H9 (cell line): Measurements from ENCODE around the gene DPF3. TPM values are rescaled to one million over a fixed set of nuclear protein-coding genes. Genes with fewer than 3 reads are reported as not detected.

Source experiments
- DNase-seq: peaks from one replicate; pipeline ENCODE4 v3.0.0-alpha.2; 2017
- H2AFZ ChIP-seq: one replicate; pipeline ENCODE4 v1.6.1; 2013; ENCODE audit warnings: mild to moderate bottlenecking, low read length, control low read depth, moderate library complexity
- H2AK5ac ChIP-seq: 2 replicates; pipeline ENCODE4 v1.6.1; 2013; ENCODE audit warnings: low read length, control low read depth, mixed read lengths; ENCODE audit not compliant: insufficient read length
- H2BK120ac ChIP-seq: one replicate; pipeline ENCODE4 v1.6.1; 2013; ENCODE audit warnings: low read depth, mild to moderate bottlenecking, low read length, control low read depth, inconsistent platforms; ENCODE audit not compliant: poor library complexity, severe bottlenecking
- H2BK12ac ChIP-seq: 2 replicates; pipeline ENCODE4 v1.6.1; 2013; ENCODE audit warnings: low read length, control low read depth, mixed read lengths, low read depth; ENCODE audit not compliant: insufficient read length
- H2BK15ac ChIP-seq: 2 replicates; pipeline ENCODE4 v1.6.1; 2013; ENCODE audit warnings: low read depth, low read length, control low read depth
- H2BK20ac ChIP-seq: one replicate; pipeline ENCODE4 v1.6.1; 2013; ENCODE audit warnings: low read depth, mild to moderate bottlenecking, low read length, control low read depth, inconsistent platforms; ENCODE audit not compliant: poor library complexity, severe bottlenecking
- H2BK5ac ChIP-seq: 2 replicates; pipeline ENCODE4 v1.6.1; 2013; ENCODE audit warnings: low read length, control low read depth, mixed read lengths; ENCODE audit not compliant: insufficient read length
- H3K14ac ChIP-seq: 2 replicates; pipeline ENCODE4 v1.6.1; 2013; ENCODE audit warnings: low read length, control low read depth; ENCODE audit not compliant: insufficient read depth
- H3K18ac ChIP-seq: 2 replicates; pipeline ENCODE4 v1.6.1; 2013; ENCODE audit warnings: low read depth, mild to moderate bottlenecking, mixed read lengths, low read length, control low read depth; ENCODE audit not compliant: insufficient read length
- H3K23ac ChIP-seq: 2 replicates; pipeline ENCODE4 v1.6.1; 2013; ENCODE audit warnings: low read length, control low read depth, mixed read lengths, low read depth; ENCODE audit not compliant: insufficient read length
- H3K23me2 ChIP-seq: 2 replicates; pipeline ENCODE4 v1.6.1; 2013; ENCODE audit warnings: low read depth, mild to moderate bottlenecking, mixed read lengths, low read length, control low read depth; ENCODE audit not compliant: insufficient read length, poor library complexity, severe bottlenecking
- H3K27ac ChIP-seq: 2 replicates; pipeline ENCODE4 v1.5.1; 2013; ENCODE audit warnings: low read length, control low read depth, mixed read lengths, low read depth; ENCODE audit not compliant: insufficient read length
- H3K27me3 ChIP-seq: 2 replicates; pipeline ENCODE4 v1.6.1; 2013; ENCODE audit warnings: low read length, control low read depth, inconsistent platforms; ENCODE audit not compliant: insufficient read depth
- H3K4ac ChIP-seq: 2 replicates; pipeline ENCODE4 v1.6.1; 2013; ENCODE audit warnings: low read depth, mild to moderate bottlenecking, control low read depth, inconsistent platforms, low read length, moderate library complexity
- H3K4me1 ChIP-seq: 2 replicates; pipeline ENCODE4 v1.6.1; 2013; ENCODE audit warnings: low read length, control low read depth, inconsistent platforms; ENCODE audit not compliant: insufficient read depth
- H3K4me2 ChIP-seq: 2 replicates; pipeline ENCODE4 v1.6.1; 2013; ENCODE audit warnings: low read length, control low read depth, mixed read lengths; ENCODE audit not compliant: insufficient read length, insufficient read depth
- H3K56ac ChIP-seq: 2 replicates; pipeline ENCODE4 v1.6.1; 2013; ENCODE audit warnings: low read depth, mild to moderate bottlenecking, mixed read lengths, low read length, control low read depth; ENCODE audit not compliant: insufficient read length
- H3K79me1 ChIP-seq: 2 replicates; pipeline ENCODE4 v1.6.1; 2013; ENCODE audit warnings: low read depth, mild to moderate bottlenecking, moderate library complexity, low read length, control low read depth, inconsistent platforms; ENCODE audit not compliant: insufficient read depth, poor library complexity, severe bottlenecking
- H3K79me2 ChIP-seq: 2 replicates; pipeline ENCODE4 v1.6.1; 2013; ENCODE audit warnings: low read length, control low read depth, inconsistent platforms; ENCODE audit not compliant: insufficient read depth
- H3K9ac ChIP-seq: 2 replicates; pipeline ENCODE4 v1.6.1; 2013; ENCODE audit warnings: low read length, control low read depth, mixed read lengths; ENCODE audit not compliant: insufficient read length; ENCODE audit errors: extremely low read depth
- H3K9me3 ChIP-seq: one replicate; pipeline ENCODE4 v1.6.1; 2013; ENCODE audit warnings: low read depth, low read length, inconsistent platforms; ENCODE audit not compliant: control insufficient read depth
- H3T11ph ChIP-seq: one replicate; pipeline ENCODE4 v1.6.1; 2013; ENCODE audit warnings: mild to moderate bottlenecking, low read length, control low read depth, inconsistent platforms
- H4K20me1 ChIP-seq: one replicate; pipeline ENCODE4 v1.6.1; 2013; ENCODE audit not compliant: control insufficient read depth, insufficient read length, insufficient read depth
- H4K5ac ChIP-seq: 2 replicates; pipeline ENCODE4 v1.6.1; 2013; ENCODE audit warnings: low read depth, mild to moderate bottlenecking, mixed read lengths, low read length, control low read depth; ENCODE audit not compliant: insufficient read length
- H4K8ac ChIP-seq: replicated peaks from 2 replicates; pipeline ENCODE4 v1.6.1; 2013; ENCODE audit warnings: low read length, control low read depth, mixed read lengths, low read depth; ENCODE audit not compliant: insufficient read length
- H4K91ac ChIP-seq: 2 replicates; pipeline ENCODE4 v1.6.1; 2013; ENCODE audit warnings: low read depth, mild to moderate bottlenecking, moderate library complexity, mixed read lengths, low read length, control low read depth; ENCODE audit not compliant: insufficient read length
- H3K27ac Mint-ChIP-seq, 3 experiments: 2 replicates in 2 of 3; 3 replicates in 1 of 3; pipeline ENCODE4 v1.8.0; 2020 to 2021; ENCODE audit warnings: mixed read lengths in 3 of 3, mild to moderate bottlenecking in 1 of 3, moderate library complexity in 1 of 3
- H3K27me3 Mint-ChIP-seq: 2 replicates; pipeline ENCODE4 v1.8.0; 2021; ENCODE audit warnings: low read depth, mild to moderate bottlenecking, moderate library complexity, mixed read lengths
- H3K36me3 Mint-ChIP-seq, 3 experiments: 2 replicates in 2 of 3; 3 replicates in 1 of 3; pipeline ENCODE4 v1.8.0; 2020 to 2021; ENCODE audit warnings: low read depth in 3 of 3, mixed read lengths in 3 of 3; ENCODE audit not compliant: insufficient read depth in 1 of 3
- H3K4me1 Mint-ChIP-seq, 2 experiments: 2 replicates each; pipeline ENCODE4 v1.8.0; 2020; ENCODE audit warnings: mixed read lengths in 2 of 2
- H3K4me3 Mint-ChIP-seq, 2 experiments: 2 replicates in 1 of 2; 3 replicates in 1 of 2; pipeline ENCODE4 v1.8.0; 2020 to 2021; ENCODE audit warnings: mild to moderate bottlenecking in 2 of 2, mixed read lengths in 2 of 2, moderate library complexity in 1 of 2
- H3K9me3 Mint-ChIP-seq, 2 experiments: 2 replicates in 1 of 2; 3 replicates in 1 of 2; pipeline ENCODE4 v1.8.0; 2020; ENCODE audit warnings: mild to moderate bottlenecking in 2 of 2, mixed read lengths in 2 of 2, moderate library complexity in 1 of 2
- WGBS: extraction: QIAGEN DNeasy Blood & Tissue Kit; methylation state at CpG from one replicate; pipeline ENCODE4 v1.1.7; 2013; ENCODE audit warnings: missing lambda C conversion rate, low lambda C conversion rate, mixed read lengths; ENCODE audit not compliant: insufficient read length; ENCODE audit errors: extremely low coverage; 5-methylcytosine and 5-hydroxymethylcytosine counted together
- total RNA-seq: library from RNA; stranded (reverse); gene quantifications from 2 replicates; pipeline ENCODE4 v1.2.1, GENCODE V29; 2021
- TF ChIP-seq, protein P1 (sequence below): fragments of 200-600 bp; sonication (generic); conservative IDR thresholded peaks from 3 replicates; pipeline ENCODE4 v1.8.0; 2021; ENCODE audit warnings: antibody characterized with exemption, mild to moderate bottlenecking

Gene DPF3
- total RNA-seq, 1 experiment from 2014 or later = not detected

- no peaks in the 10 kb centered on the region for H3K79me1 ChIP-seq
- no peak overlapping the region for H3K14ac ChIP-seq
- no peak overlapping the region for H4K5ac ChIP-seq
- no peak overlapping the region for H3K18ac ChIP-seq
- H2BK120ac ChIP-seq = no peak overlapping the region
- H2AFZ ChIP-seq = no peak overlapping the region
- no peak overlapping the region for H3K9ac ChIP-seq
- no peak overlapping the region for H3K4me2 ChIP-seq
- TF ChIP-seq, protein P1, sequence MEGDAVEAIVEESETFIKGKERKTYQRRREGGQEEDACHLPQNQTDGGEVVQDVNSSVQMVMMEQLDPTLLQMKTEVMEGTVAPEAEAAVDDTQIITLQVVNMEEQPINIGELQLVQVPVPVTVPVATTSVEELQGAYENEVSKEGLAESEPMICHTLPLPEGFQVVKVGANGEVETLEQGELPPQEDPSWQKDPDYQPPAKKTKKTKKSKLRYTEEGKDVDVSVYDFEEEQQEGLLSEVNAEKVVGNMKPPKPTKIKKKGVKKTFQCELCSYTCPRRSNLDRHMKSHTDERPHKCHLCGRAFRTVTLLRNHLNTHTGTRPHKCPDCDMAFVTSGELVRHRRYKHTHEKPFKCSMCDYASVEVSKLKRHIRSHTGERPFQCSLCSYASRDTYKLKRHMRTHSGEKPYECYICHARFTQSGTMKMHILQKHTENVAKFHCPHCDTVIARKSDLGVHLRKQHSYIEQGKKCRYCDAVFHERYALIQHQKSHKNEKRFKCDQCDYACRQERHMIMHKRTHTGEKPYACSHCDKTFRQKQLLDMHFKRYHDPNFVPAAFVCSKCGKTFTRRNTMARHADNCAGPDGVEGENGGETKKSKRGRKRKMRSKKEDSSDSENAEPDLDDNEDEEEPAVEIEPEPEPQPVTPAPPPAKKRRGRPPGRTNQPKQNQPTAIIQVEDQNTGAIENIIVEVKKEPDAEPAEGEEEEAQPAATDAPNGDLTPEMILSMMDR = no peak
- H4K91ac ChIP-seq = no peak overlapping the region
- H3K27ac ChIP-seq = no peak overlapping the region
- no peaks in the 10 kb centered on the region for H3K79me2 ChIP-seq
- peaks cover 0 to 7% (median 0%) of the 10 kb centered on the region in 3 experiments; a peak in 3 of 7 replicates for H3K36me3 Mint-ChIP-seq
- H3K4ac ChIP-seq = no peak overlapping the region
- H3K27me3 Mint-ChIP-seq = peaks cover 21% of the 10 kb centered on the region
- no peak overlapping the region for H2BK5ac ChIP-seq
- H3K27me3 ChIP-seq = no peaks in the 10 kb centered on the region
- no peak overlapping the region for H2BK20ac ChIP-seq
- H2BK15ac ChIP-seq = no peak overlapping the region
- H3K56ac ChIP-seq = no peak overlapping the region
- no peak for DNase-seq
- no peak overlapping the region for H3T11ph ChIP-seq
- H4K20me1 ChIP-seq = no peaks in the 10 kb centered on the region
- WGBS = no CpG with 5 or more reads among the region's 21 CpGs
- H3K9me3 Mint-ChIP-seq = no peaks in the 10 kb centered on the region; a peak in 1 of 5 replicates
- no peaks in the 10 kb centered on the region for H3K9me3 ChIP-seq
- H2AK5ac ChIP-seq = no peak overlapping the region
- no peak overlapping the region for H2BK12ac ChIP-seq
- no peak overlapping the region for H3K4me3 Mint-ChIP-seq
- H3K23ac ChIP-seq = no peak overlapping the region
- H4K8ac ChIP-seq = no peak overlapping the region
- no peak overlapping the region for H3K27ac Mint-ChIP-seq
- H3K23me2 ChIP-seq = peaks cover 8% of the 10 kb centered on the region
- peaks cover 19 to 20% of the 10 kb centered on the region in 2 experiments for H3K4me1 Mint-ChIP-seq
- peaks cover 4% of the 10 kb centered on the region; the same call in 1 of the 2 replicates for H3K4me1 ChIP-seq
These were observed 35.0 kb upstream of the DPF3 start for GRCh38 chr14:72928872-72929271.
